Common myeloid progenitor, CD34-positive (primary cell): ENCODE measurements around the gene L2HGDH.
A peak's percentile ranks its signal among the peaks of the same experiment; 100 is the strongest.

Experiments
- CTCF ChIA-PET: fragments of 350-600 bp; sonication (Branson Sonifier 250); formaldehyde crosslinking; loops from one replicate; lab custom pipeline; 2021; ENCODE audit warnings: antibody characterized with exemption; lab: Charles Lee
- POLR2A ChIA-PET: fragments of 350-600 bp; sonication (Branson Sonifier 250); formaldehyde crosslinking; loops from one replicate; lab custom pipeline; 2021; ENCODE audit warnings: antibody characterized with exemption; lab: Charles Lee
- DNase-seq, 3 donors: peaks; one replicate each; pipeline versions ENCODE4 v3.0.0 to v3.0.0-alpha.2; 2013
- H3K27ac ChIP-seq, 2 experiments: 1 replicate in 1 of 2; 2 replicates in 1 of 2; pipeline ENCODE4 v1.7.0; 2013; ENCODE audit warnings: inconsistent platforms in 2 of 2, low read length in 2 of 2, mild to moderate bottlenecking in 2 of 2, low read depth in 1 of 2, moderate library complexity in 1 of 2; ENCODE audit not compliant: severe bottlenecking in 2 of 2, insufficient read depth in 1 of 2, poor library complexity in 1 of 2
- H3K27me3 ChIP-seq, 5 experiments: replicated peaks in 2 of 5; 1 replicate in 3 of 5; 2 replicates in 2 of 5; pipeline versions ENCODE4 v1.6.1 to v1.7.0; 2013; ENCODE audit warnings: low read length in 4 of 5, mild to moderate bottlenecking in 2 of 5, moderate library complexity in 2 of 5, inconsistent platforms in 1 of 5; ENCODE audit not compliant: insufficient read depth in 5 of 5, control insufficient read depth in 4 of 5
- H3K36me3 ChIP-seq, 4 experiments: 1 replicate in 2 of 4; 2 replicates in 2 of 4; pipeline versions ENCODE4 v1.6.1 to v1.7.0; 2013; ENCODE audit warnings: low read length in 3 of 4, control low read depth in 1 of 4, mild to moderate bottlenecking in 1 of 4; ENCODE audit not compliant: control insufficient read depth in 4 of 4, insufficient read depth in 4 of 4
- H3K4me1 ChIP-seq, 4 experiments: 1 replicate in 3 of 4; 2 replicates in 1 of 4; pipeline versions ENCODE4 v1.6.1 to v1.7.1; 2013; ENCODE audit warnings: low read length in 3 of 4, mild to moderate bottlenecking in 3 of 4, control low read depth in 1 of 4, inconsistent platforms in 1 of 4, moderate library complexity in 1 of 4; ENCODE audit not compliant: control insufficient read depth in 4 of 4, insufficient read depth in 4 of 4; ENCODE audit errors: control extremely low read depth in 1 of 4
- H3K4me3 ChIP-seq, 7 experiments: 1 replicate in 4 of 7; 2 replicates in 3 of 7; pipeline versions ENCODE4 v1.5.1 to v1.7.0; 2013; ENCODE audit warnings: mild to moderate bottlenecking in 7 of 7, low read length in 6 of 7, moderate library complexity in 6 of 7, inconsistent platforms in 2 of 7, low read depth in 2 of 7, control low read depth in 1 of 7; ENCODE audit not compliant: insufficient read depth in 4 of 7, control insufficient read depth in 1 of 7; ENCODE audit errors: extremely low read depth in 1 of 7
- H3K9me3 ChIP-seq, 5 experiments: 1 replicate in 4 of 5; 2 replicates in 1 of 5; pipeline versions ENCODE4 v1.6.1 to v1.7.1; 2013; ENCODE audit warnings: low read length in 4 of 5, mild to moderate bottlenecking in 2 of 5, inconsistent platforms in 1 of 5, low read depth in 1 of 5, moderate library complexity in 1 of 5; ENCODE audit not compliant: control insufficient read depth in 4 of 5, insufficient read depth in 2 of 5; ENCODE audit errors: control extremely low read depth in 1 of 5
- WGBS: methylation state at CpG from one replicate; pipeline ENCODE4 v1.1.5; 2013; ENCODE audit not compliant: insufficient coverage; 5-methylcytosine and 5-hydroxymethylcytosine counted together

L2HGDH gene

GRCh38 chr14:50272498-50272897, 39.5 kb downstream of the L2HGDH start:
- Histone ChIP-seq H3K27me3 (no peaks in the 10 kb centered on the region), H3K4me3 (no peak overlapping the region), H3K27ac (no peak overlapping the region), H3K36me3 (peaks cover 2 to 9% (median 6%) of the 10 kb centered on the region in 4 experiments), H3K4me1 (no peaks in the 10 kb centered on the region), H3K9me3 (no peaks in the 10 kb centered on the region)
- WGBS: no CpG with 5 or more reads among the region's 1 CpG
- CTCF ChIA-PET: no interaction called here
- POLR2A ChIA-PET: no interaction called here
- no peak for DNase-seq

GRCh38 chr14:50270932-50271331, 41.1 kb downstream of the L2HGDH start:
- no peaks in the 10 kb centered on the region for H3K4me1 ChIP-seq
- ChIA-PET CTCF (no interaction called here), POLR2A (interaction anchor here (0.5 kb wide), 1 partner anchor 535 kb away, joined by 3 read pairs; no protein-coding TSS in a partner anchor)
- no peak for DNase-seq
- no peaks in the 10 kb centered on the region for H3K9me3 ChIP-seq
- no peak overlapping the region for H3K4me3 ChIP-seq
- peaks cover 0 to 6% (median 6%) of the 10 kb centered on the region in 4 experiments for H3K36me3 ChIP-seq
- 100% methylated on average over 2 of the region's 6 CpGs for WGBS
- H3K27ac ChIP-seq: no peak overlapping the region
- no peaks in the 10 kb centered on the region for H3K27me3 ChIP-seq

DNA sequence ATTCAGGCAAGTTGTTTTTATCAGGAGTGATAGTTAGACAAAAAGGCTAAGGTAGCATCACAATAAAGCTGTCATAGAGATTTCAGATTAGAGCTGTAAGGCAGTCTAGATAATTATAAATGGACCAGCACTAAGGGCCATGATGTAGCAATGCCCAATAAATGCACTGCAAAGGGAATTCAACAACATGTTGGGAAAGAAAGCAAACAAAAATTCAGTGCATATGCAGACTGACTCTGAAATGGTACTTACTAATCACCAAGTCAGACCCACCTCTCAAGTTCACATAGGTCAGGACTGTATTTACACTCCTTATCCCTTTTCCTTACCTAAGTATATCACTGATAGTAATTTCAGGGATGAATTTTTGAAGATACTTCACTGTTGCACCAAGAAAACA, 47.0 kb downstream of the L2HGDH start:
- POLR2A ChIA-PET: no interaction called here

GRCh38 chr14:50263321-50263720, 48.7 kb downstream of the L2HGDH start:
- ChIA-PET CTCF (interaction anchor here (1.4 kb wide), 1 partner anchor 19 kb away, joined by 4 read pairs; no protein-coding TSS in a partner anchor), POLR2A (no interaction called here)
- DNase-seq: no peak
- 100% methylated on average over 3 of the region's 4 CpGs for WGBS
- no peaks in the 10 kb centered on the region for H3K9me3 ChIP-seq
- H3K27ac ChIP-seq: no peak overlapping the region
- H3K4me1 ChIP-seq: no peaks in the 10 kb centered on the region
- H3K36me3 ChIP-seq: peaks cover 0 to 7% (median 0%) of the 10 kb centered on the region in 4 experiments
- no peak overlapping the region for H3K4me3 ChIP-seq
- H3K27me3 ChIP-seq: no peaks in the 10 kb centered on the region

More for the DNA sequence above, 47.0 kb downstream of the L2HGDH start:
- Histone ChIP-seq H3K4me1 (no peaks in the 10 kb centered on the region), H3K9me3 (no peaks in the 10 kb centered on the region), H3K27ac (no peak overlapping the region), H3K36me3 (peaks cover 0 to 7% (median 0%) of the 10 kb centered on the region in 4 experiments), H3K4me3 (no peak overlapping the region), H3K27me3 (no peaks in the 10 kb centered on the region)
- DNase-seq: no peak
- CTCF ChIA-PET: no interaction called here

DNA sequence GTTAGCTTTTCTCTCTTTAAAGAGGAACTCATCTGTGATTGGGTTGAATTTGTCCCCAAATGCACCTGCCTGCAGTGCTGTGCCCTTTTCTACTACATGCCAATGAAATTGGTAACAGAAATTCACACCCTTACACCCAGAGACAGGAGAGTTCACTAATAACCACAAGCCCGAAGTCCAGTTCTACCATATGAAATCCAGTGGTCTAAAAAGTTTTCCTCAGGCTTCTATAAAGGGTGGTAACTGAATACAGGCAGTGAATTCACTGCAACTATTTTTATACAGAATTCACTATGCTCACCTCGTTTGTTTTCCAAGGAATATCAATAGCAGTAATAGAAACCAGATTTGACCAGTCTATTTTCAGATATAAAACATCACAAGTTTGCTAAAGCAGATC, 49.2 kb downstream of the L2HGDH start:
- no peaks in the 10 kb centered on the region for H3K27me3 ChIP-seq
- no CpG with 5 or more reads among the region's 2 CpGs for WGBS
- CTCF ChIA-PET: interaction anchor here (0.7 to 2.2 kb wide), 3 partner anchors 10 to 20 kb away, joined by 3 to 9 read pairs (median 4); no protein-coding TSS in a partner anchor
- no peaks in the 10 kb centered on the region for H3K4me1 ChIP-seq
- POLR2A ChIA-PET: interaction anchor here (0.6 kb wide), 1 partner anchor 25 kb away, joined by 3 read pairs; no protein-coding TSS in a partner anchor
- H3K9me3 ChIP-seq: no peaks in the 10 kb centered on the region
- H3K36me3 ChIP-seq: peaks cover 0 to 7% (median 0%) of the 10 kb centered on the region in 4 experiments
- no peak overlapping the region for H3K4me3 ChIP-seq
- H3K27ac ChIP-seq: no peak overlapping the region
- no peak for DNase-seq

DNA sequence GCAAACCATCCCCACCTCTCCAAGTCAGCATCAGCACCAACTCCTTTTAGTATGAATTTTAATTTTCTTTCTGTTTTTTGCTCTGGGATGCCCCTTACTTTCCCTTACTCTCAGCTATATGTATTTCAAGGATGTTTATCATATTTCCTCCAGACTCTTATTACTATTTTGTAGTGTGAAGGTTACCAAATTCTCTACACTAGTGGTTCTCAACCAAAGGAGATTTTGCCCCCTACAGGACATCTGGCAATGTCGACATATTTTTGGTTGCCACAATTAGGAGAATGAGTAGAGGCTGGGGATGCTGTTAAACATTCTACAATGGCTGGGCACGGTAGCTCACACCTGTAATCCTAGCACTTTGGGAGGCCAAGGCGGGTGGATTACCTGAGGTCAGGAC, 51.5 kb downstream of the L2HGDH start:
- no peaks in the 10 kb centered on the region for H3K27me3 ChIP-seq
- H3K4me3 ChIP-seq: no peak overlapping the region
- 52% methylated on average over 3 of the region's 3 CpGs for WGBS
- peak; percentile 46 to 67 (median 58) for DNase-seq
- H3K27ac ChIP-seq: no peak overlapping the region
- POLR2A ChIA-PET: no interaction called here
- no peaks in the 10 kb centered on the region for H3K4me1 ChIP-seq
- CTCF ChIA-PET: interaction anchor here (0.7 to 2.8 kb wide), 11 partner anchors 8 to 121 kb away, joined by 3 to 10 read pairs (median 5); no protein-coding TSS in a partner anchor
- H3K36me3 ChIP-seq: peaks cover 0 to 7% (median 0%) of the 10 kb centered on the region in 4 experiments
- no peaks in the 10 kb centered on the region for H3K9me3 ChIP-seq

GRCh38 chr14:50260072-50260471, 52.0 kb downstream of the L2HGDH start:
- ChIA-PET CTCF (interaction anchor here (0.7 to 2.8 kb wide), 9 partner anchors 11 to 120 kb away, joined by 3 to 10 read pairs (median 5); no protein-coding TSS in a partner anchor), POLR2A (no interaction called here)
- 93% methylated on average over 2 of the region's 3 CpGs for WGBS
- no peaks in the 10 kb centered on the region for H3K4me1 ChIP-seq
- no peak for DNase-seq
- no peaks in the 10 kb centered on the region for H3K27me3 ChIP-seq
- H3K4me3 ChIP-seq: no peak overlapping the region
- no peak overlapping the region for H3K27ac ChIP-seq
- H3K9me3 ChIP-seq: no peaks in the 10 kb centered on the region
- peaks cover 0 to 5% (median 0%) of the 10 kb centered on the region in 4 experiments for H3K36me3 ChIP-seq
